ENCODE results near the gene LAMTOR1. TPM values are rescaled to one million over a fixed set of nuclear protein-coding genes. Genes with fewer than 3 reads are reported as not detected.

The LAMTOR1 gene
- total and polyA plus RNA-seq, 2 of the 8 experiments (the other 6 are each of a cell fraction or from before 2014, with no cell fraction given) = 82.1 to 160 TPM

DNA sequence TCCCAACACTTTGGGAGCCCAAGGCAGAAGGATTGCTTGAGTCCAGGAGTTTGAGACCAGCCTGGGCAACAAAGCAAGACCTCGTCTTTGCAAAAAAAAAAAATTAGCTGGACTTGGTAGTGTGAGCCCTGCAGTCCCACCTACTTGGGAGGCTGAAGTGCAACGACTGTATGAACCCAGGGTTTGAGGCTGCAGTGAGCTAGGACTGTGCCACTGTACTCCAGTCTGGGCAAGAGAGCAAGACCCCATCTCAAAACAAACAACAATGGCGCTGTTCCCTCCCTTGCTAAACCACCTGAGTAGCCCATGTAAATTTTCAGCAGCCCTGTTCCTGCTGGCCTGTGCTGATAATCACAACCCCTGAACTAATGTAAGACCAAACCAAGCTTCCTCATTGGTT is 3.1 kb downstream of the LAMTOR1 start (continued):
- TF ChIP-seq NANOG (IDR thresholded peaks at IDR 0.05; ENCODE audit: insufficient read depth, low read depth, low read length, poor library complexity, severe bottlenecking) (no peak), SIRT6 (IDR thresholded peaks at IDR 0.05; ENCODE audit: low read length) (no peak), BRCA1 (IDR thresholded peaks at IDR 0.05; ENCODE audit: low read depth, low read length) (no peak), SP2 (IDR thresholded peaks at IDR 0.05; ENCODE audit: low read length) (no peak)
